ENCODE data around the gene ALAS1.
"Not testable (repeated sequence)": the region's sequence is repeated elsewhere in the genome, so short reads cannot be mapped to it uniquely, and the experiment has no call there.

ALAS1 gene

GRCh38 chr3:52162250-52162872 lies 35.6 kb upstream of the ALAS1 start:
- no peaks in the 10 kb centered on the region for H3K36me3 ChIP-seq (ENCODE audit: control insufficient read depth, low read depth, low read length)
- H3K4me3 ChIP-seq (ENCODE audit: low read length), result no peak overlapping the region
- H3K27ac ChIP-seq (ENCODE audit: low read length), result no peak overlapping the region
- H3K27me3 ChIP-seq (ENCODE audit: control insufficient read depth, insufficient read depth, low read length), result no peaks in the 10 kb centered on the region
- no peaks in the 10 kb centered on the region for H3K9me3 ChIP-seq (ENCODE audit: control insufficient read depth, low read depth, low read length)
- no peak overlapping the region for H3K9ac ChIP-seq (ENCODE audit: low read length)
- peaks cover 8% of the 10 kb centered on the region for H3K4me1 ChIP-seq (ENCODE audit: control insufficient read depth, low read depth, low read length)

GRCh38 chr3:52167240-52167639 lies 30.7 kb upstream of the ALAS1 start:
- Histone ChIP-seq H3K27ac (ENCODE audit: low read length) (peak overlapping the region; percentile 48), H3K9ac (ENCODE audit: low read length) (peak overlapping the region; percentile 33), H3K9me3 (ENCODE audit: control insufficient read depth, low read depth, low read length) (no peaks in the 10 kb centered on the region), H3K27me3 (ENCODE audit: control insufficient read depth, insufficient read depth, low read length) (no peaks in the 10 kb centered on the region), H3K36me3 (ENCODE audit: control insufficient read depth, low read depth, low read length) (no peaks in the 10 kb centered on the region), H3K4me3 (ENCODE audit: low read length) (peak overlapping the region; percentile 30), H3K4me1 (ENCODE audit: control insufficient read depth, low read depth, low read length) (peaks cover 10% of the 10 kb centered on the region)

- H3K27me3 ChIP-seq (ENCODE audit: control insufficient read depth, insufficient read depth, low read length); H3K27ac ChIP-seq (ENCODE audit: low read length); H3K9ac ChIP-seq (ENCODE audit: low read length); H3K9me3 ChIP-seq (ENCODE audit: control insufficient read depth, low read depth, low read length); H3K4me3 ChIP-seq (ENCODE audit: low read length); H3K36me3 ChIP-seq (ENCODE audit: control insufficient read depth, low read depth, low read length): not testable (repeated sequence)
- H3K4me1 ChIP-seq (ENCODE audit: control insufficient read depth, low read depth, low read length), result peaks cover 10% of the 10 kb centered on the region
Measured at GRCh38 chr3:52170217-52170616, 27.7 kb upstream of the ALAS1 start.

GRCh38 chr3:52171514-52172261 lies 26.3 kb upstream of the ALAS1 start:
- no peak overlapping the region for H3K4me3 ChIP-seq (ENCODE audit: low read length)
- no peaks in the 10 kb centered on the region for H3K9me3 ChIP-seq (ENCODE audit: control insufficient read depth, low read depth, low read length)
- peaks cover 10% of the 10 kb centered on the region for H3K4me1 ChIP-seq (ENCODE audit: control insufficient read depth, low read depth, low read length)
- no peak overlapping the region for H3K27ac ChIP-seq (ENCODE audit: low read length)
- no peaks in the 10 kb centered on the region for H3K27me3 ChIP-seq (ENCODE audit: control insufficient read depth, insufficient read depth, low read length)
- H3K9ac ChIP-seq (ENCODE audit: low read length), result no peak overlapping the region
- no peaks in the 10 kb centered on the region for H3K36me3 ChIP-seq (ENCODE audit: control insufficient read depth, low read depth, low read length)

- no peaks in the 10 kb centered on the region for H3K36me3 ChIP-seq (ENCODE audit: control insufficient read depth, low read depth, low read length)
- no peaks in the 10 kb centered on the region for H3K9me3 ChIP-seq (ENCODE audit: control insufficient read depth, low read depth, low read length)
- no peak overlapping the region for H3K9ac ChIP-seq (ENCODE audit: low read length)
- H3K4me1 ChIP-seq (ENCODE audit: control insufficient read depth, low read depth, low read length), result peaks cover 3% of the 10 kb centered on the region
- no peak overlapping the region for H3K27ac ChIP-seq (ENCODE audit: low read length)
- H3K4me3 ChIP-seq (ENCODE audit: low read length), result no peak overlapping the region
- H3K27me3 ChIP-seq (ENCODE audit: control insufficient read depth, insufficient read depth, low read length), result no peaks in the 10 kb centered on the region
Measured at GRCh38 chr3:52172262-52172757, 25.6 kb upstream of the ALAS1 start.

GRCh38 chr3:52173101-52173500 lies 24.9 kb upstream of the ALAS1 start:
- H3K36me3 ChIP-seq (ENCODE audit: control insufficient read depth, low read depth, low read length), result no peaks in the 10 kb centered on the region
- H3K9me3 ChIP-seq (ENCODE audit: control insufficient read depth, low read depth, low read length), result no peaks in the 10 kb centered on the region
- H3K27ac ChIP-seq (ENCODE audit: low read length), result no peak overlapping the region
- H3K9ac ChIP-seq (ENCODE audit: low read length), result no peak overlapping the region
- H3K27me3 ChIP-seq (ENCODE audit: control insufficient read depth, insufficient read depth, low read length), result no peaks in the 10 kb centered on the region
- H3K4me1 ChIP-seq (ENCODE audit: control insufficient read depth, low read depth, low read length), result no peaks in the 10 kb centered on the region
- no peak overlapping the region for H3K4me3 ChIP-seq (ENCODE audit: low read length)

- Histone ChIP-seq H3K4me1 (ENCODE audit: control insufficient read depth, low read depth, low read length) (no peaks in the 10 kb centered on the region), H3K9ac (ENCODE audit: low read length) (no peak overlapping the region), H3K27ac (ENCODE audit: low read length) (no peak overlapping the region), H3K27me3 (ENCODE audit: control insufficient read depth, insufficient read depth, low read length) (no peaks in the 10 kb centered on the region), H3K4me3 (ENCODE audit: low read length) (no peak overlapping the region), H3K9me3 (ENCODE audit: control insufficient read depth, low read depth, low read length) (no peaks in the 10 kb centered on the region), H3K36me3 (ENCODE audit: control insufficient read depth, low read depth, low read length) (no peaks in the 10 kb centered on the region)
Measured at GRCh38 chr3:52174896-52175295, 23.1 kb upstream of the ALAS1 start.

- no peaks in the 10 kb centered on the region for H3K27me3 ChIP-seq (ENCODE audit: control insufficient read depth, insufficient read depth, low read length)
- no peaks in the 10 kb centered on the region for H3K4me1 ChIP-seq (ENCODE audit: control insufficient read depth, low read depth, low read length)
- H3K27ac ChIP-seq (ENCODE audit: low read length), result no peak overlapping the region
- no peaks in the 10 kb centered on the region for H3K9me3 ChIP-seq (ENCODE audit: control insufficient read depth, low read depth, low read length)
- H3K4me3 ChIP-seq (ENCODE audit: low read length), result no peak overlapping the region
- H3K36me3 ChIP-seq (ENCODE audit: control insufficient read depth, low read depth, low read length), result no peaks in the 10 kb centered on the region
- H3K9ac ChIP-seq (ENCODE audit: low read length), result no peak overlapping the region
Measured at GRCh38 chr3:52175416-52176179, 22.4 kb upstream of the ALAS1 start.

GRCh38 chr3:52176180-52176752 lies 21.7 kb upstream of the ALAS1 start:
- no peaks in the 10 kb centered on the region for H3K4me1 ChIP-seq (ENCODE audit: control insufficient read depth, low read depth, low read length)
- H3K4me3 ChIP-seq (ENCODE audit: low read length), result no peak overlapping the region
- no peaks in the 10 kb centered on the region for H3K27me3 ChIP-seq (ENCODE audit: control insufficient read depth, insufficient read depth, low read length)
- H3K36me3 ChIP-seq (ENCODE audit: control insufficient read depth, low read depth, low read length), result no peaks in the 10 kb centered on the region
- H3K9me3 ChIP-seq (ENCODE audit: control insufficient read depth, low read depth, low read length), result no peaks in the 10 kb centered on the region
- H3K27ac ChIP-seq (ENCODE audit: low read length), result no peak overlapping the region
- H3K9ac ChIP-seq (ENCODE audit: low read length), result no peak overlapping the region

GRCh38 chr3:52176951-52177700 lies 20.8 kb upstream of the ALAS1 start:
- no peaks in the 10 kb centered on the region for H3K36me3 ChIP-seq (ENCODE audit: control insufficient read depth, low read depth, low read length)
- no peak overlapping the region for H3K9ac ChIP-seq (ENCODE audit: low read length)
- no peak overlapping the region for H3K27ac ChIP-seq (ENCODE audit: low read length)
- H3K27me3 ChIP-seq (ENCODE audit: control insufficient read depth, insufficient read depth, low read length), result no peaks in the 10 kb centered on the region
- H3K4me3 ChIP-seq (ENCODE audit: low read length), result no peak overlapping the region
- H3K4me1 ChIP-seq (ENCODE audit: control insufficient read depth, low read depth, low read length), result no peaks in the 10 kb centered on the region
- H3K9me3 ChIP-seq (ENCODE audit: control insufficient read depth, low read depth, low read length), result no peaks in the 10 kb centered on the region

GRCh38 chr3:52177701-52178042 lies 20.3 kb upstream of the ALAS1 start:
- Histone ChIP-seq H3K36me3 (ENCODE audit: control insufficient read depth, low read depth, low read length) (no peaks in the 10 kb centered on the region), H3K27me3 (ENCODE audit: control insufficient read depth, insufficient read depth, low read length) (no peaks in the 10 kb centered on the region), H3K4me3 (ENCODE audit: low read length) (no peak overlapping the region), H3K9ac (ENCODE audit: low read length) (no peak overlapping the region), H3K4me1 (ENCODE audit: control insufficient read depth, low read depth, low read length) (no peaks in the 10 kb centered on the region), H3K9me3 (ENCODE audit: control insufficient read depth, low read depth, low read length) (no peaks in the 10 kb centered on the region), H3K27ac (ENCODE audit: low read length) (no peak overlapping the region)
